GM12865 (cell line): ENCODE data around the gene MAP2K4.

Experiments
- DNase-seq: peaks from one replicate; pipeline ENCODE4 v3.0.0; 2010; ENCODE audit warnings: low read depth
- H3K4me3 ChIP-seq: 2 replicates; pipeline ENCODE4 v1.5.1; 2011; ENCODE audit warnings: mild to moderate bottlenecking, low read depth, low read length, control low read depth
- CTCF ChIP-seq: IDR thresholded peaks from 2 replicates; pipeline ENCODE4 v1.5.1; 2011; ENCODE audit warnings: low read length, control low read depth, low read depth, inconsistent platforms; ENCODE audit not compliant: insufficient read depth; ENCODE audit errors: missing control alignments

MAP2K4 gene

DNA sequence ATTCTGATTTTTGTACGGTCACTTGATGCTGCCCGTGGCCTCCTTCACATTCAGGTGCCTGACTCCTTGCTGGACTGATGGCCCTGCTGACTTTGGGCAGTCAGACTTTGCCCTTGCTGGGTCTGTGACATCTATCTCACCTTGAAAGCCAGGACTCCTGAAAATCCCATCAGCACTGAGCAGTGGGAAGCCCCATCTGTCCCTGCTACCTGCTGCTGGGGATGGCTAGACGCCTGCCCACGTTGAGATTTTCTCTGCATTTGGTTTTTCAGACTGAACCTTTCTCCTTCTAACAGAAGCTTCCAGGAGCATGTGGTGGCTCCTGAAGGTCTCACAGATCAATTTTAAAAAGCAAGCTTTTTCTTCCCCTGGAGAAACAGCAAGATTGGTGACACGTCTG lies 13.2 kb upstream of the MAP2K4 start:
- TF ChIP-seq CTCF = no peak
- no peak for DNase-seq
- no peak overlapping the region for H3K4me3 ChIP-seq

GRCh38 chr17:12021623-12022140 lies 1.0 kb downstream of the MAP2K4 start:
- no peak for TF ChIP-seq CTCF
- no peak for DNase-seq
- peak overlapping the region; percentile 75 for H3K4me3 ChIP-seq

GRCh38 chr17:12022310-12022709 lies 1.6 kb downstream of the MAP2K4 start:
- no peak overlapping the region for H3K4me3 ChIP-seq
- TF ChIP-seq CTCF = no peak

GRCh38 chr17:12024327-12024726 lies 3.6 kb downstream of the MAP2K4 start:
- no peak for DNase-seq
- no peak for TF ChIP-seq CTCF
- H3K4me3 ChIP-seq = no peak overlapping the region

More at GRCh38 chr17:12022310-12022709, 1.6 kb downstream of the MAP2K4 start:
- DNase-seq = no peak

DNA sequence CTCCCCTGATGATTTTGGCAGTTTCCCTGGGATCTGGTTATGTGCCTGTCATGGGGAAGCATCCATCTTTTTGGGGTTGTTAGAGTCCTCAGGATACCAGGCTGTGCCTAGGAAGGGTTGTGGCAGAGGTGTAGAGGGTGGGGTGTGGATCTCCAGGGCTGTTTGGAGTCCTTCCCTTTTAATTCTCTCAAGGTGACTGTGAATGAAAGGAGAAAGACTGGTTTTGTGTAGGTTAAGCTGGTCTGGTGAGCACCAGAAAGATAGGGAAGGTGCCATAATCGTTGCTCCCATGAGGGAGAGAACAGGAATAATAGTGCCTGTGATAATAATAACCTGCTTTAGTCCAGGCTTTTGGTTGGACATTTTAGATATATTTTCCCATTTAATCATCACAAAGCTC lies 7.0 kb downstream of the MAP2K4 start:
- no peak for DNase-seq
- no peak overlapping the region for H3K4me3 ChIP-seq
- no peak for TF ChIP-seq CTCF

GRCh38 chr17:12028611-12029010 lies 7.9 kb downstream of the MAP2K4 start:
- no peak for TF ChIP-seq CTCF
- DNase-seq = no peak
- no peak overlapping the region for H3K4me3 ChIP-seq

GRCh38 chr17:12034538-12034937 lies 13.9 kb downstream of the MAP2K4 start:
- no peak for TF ChIP-seq CTCF
- no peak overlapping the region for H3K4me3 ChIP-seq
- no peak for DNase-seq
